HepG2 (cell line): ENCODE data around the gene ENPP1. TPM values are rescaled to one million over a fixed set of nuclear protein-coding genes. Genes with fewer than 3 reads are reported as not detected.

Experiments used
- ATAC-seq: fragments of 200-7000 bp; cut with Tn5 transposase; 3 replicates; pipeline ENCODE4 v1.9.1; 2020; ENCODE audit warnings: mild to moderate bottlenecking, moderate library complexity
- BruUV-seq: library from RNA; stranded (reverse); fragments of 400-500 nt; replicated peaks from 2 replicates; lab custom pipeline; 2021; lab: Mats Ljungman, UMichigan
- CTCF ChIA-PET: fragments of 300-600 bp; formaldehyde crosslinking; extraction: SDS; loops from one replicate; lab custom pipeline; 2021; ENCODE audit warnings: low total read pairs, inconsistent platforms, low intra/inter-chr PET ratio; lab: Yijun Ruan, JAX
- POLR2A ChIA-PET: fragments of 350-600 bp; sonication (Branson Sonifier 250); formaldehyde crosslinking; loops from one replicate; lab custom pipeline; 2020; ENCODE audit warnings: antibody characterized with exemption, inconsistent platforms; lab: Yijun Ruan, JAX
- DNase-seq: peaks from one replicate; pipeline ENCODE4 v3.0.0-alpha.2; 2015; ENCODE audit warnings: low spot score
- FAIRE-seq: peaks from 3 replicates; lab custom pipeline; 2011; peaks lifted over from hg19 to GRCh38; lab: Jason Lieb, UNC
- H2AFZ ChIP-seq: one replicate; pipeline ENCODE4 v1.6.1; 2011; ENCODE audit warnings: low read length, inconsistent platforms
- H3K27ac ChIP-seq: fragments of 300-600 bp; 3 replicates; pipeline ENCODE4 v1.8.0; 2011; ENCODE audit warnings: mixed run types, mild to moderate bottlenecking, mixed read lengths, low read length, inconsistent platforms; ENCODE audit not compliant: insufficient read depth; ENCODE audit errors: extremely low read length
- H3K27me3 ChIP-seq, 2 experiments: fragments of 200-600 bp in 1 of 2; 2 replicates in 1 of 2; 3 replicates in 1 of 2; pipeline versions ENCODE4 v1.6.0 to v1.8.0; 2011; ENCODE audit warnings: low read length in 2 of 2, mild to moderate bottlenecking in 2 of 2, moderate library complexity in 2 of 2, inconsistent platforms in 1 of 2; ENCODE audit not compliant: insufficient read depth in 2 of 2, control insufficient read depth in 1 of 2
- H3K36me3 ChIP-seq, 2 experiments: fragments of 200-600 bp in 1 of 2; replicated peaks in 1 of 2; 2 replicates in 1 of 2; 3 replicates in 1 of 2; pipeline versions ENCODE4 v1.5.1 to v1.8.0; 2011; ENCODE audit warnings: low read length in 2 of 2, inconsistent platforms in 1 of 2; ENCODE audit not compliant: insufficient read depth in 2 of 2, control insufficient read depth in 1 of 2
- H3K4me1 ChIP-seq: 2 replicates; pipeline ENCODE4 v1.5.1; 2012; ENCODE audit warnings: low read length, inconsistent platforms; ENCODE audit not compliant: insufficient read depth
- H3K4me2 ChIP-seq: 2 replicates; pipeline ENCODE4 v1.6.0; 2011; ENCODE audit warnings: low read depth, low read length, inconsistent platforms
- H3K4me3 ChIP-seq, 3 experiments: fragments of 200-600 bp in 1 of 3; sonication (generic), shearing (Covaris generic) in 1 of 3; replicated peaks in 1 of 3; 2 replicates each; pipeline ENCODE4 v1.5.1; 2011 to 2016; ENCODE audit warnings: low read length in 3 of 3, inconsistent platforms in 2 of 3, low read depth in 2 of 3, mild to moderate bottlenecking in 2 of 3, control low read depth in 1 of 3, mixed read lengths in 1 of 3; ENCODE audit not compliant: insufficient read depth in 1 of 3
- H3K79me2 ChIP-seq: one replicate; pipeline ENCODE4 v1.6.1; 2011; ENCODE audit warnings: low read length, inconsistent platforms; ENCODE audit not compliant: insufficient read depth
- H3K9ac ChIP-seq: 2 replicates; pipeline ENCODE4 v1.6.0; 2011; ENCODE audit warnings: mild to moderate bottlenecking, low read depth, low read length, inconsistent platforms; ENCODE audit not compliant: insufficient read depth
- H3K9me3 ChIP-seq: 2 replicates; pipeline ENCODE4 v1.5.1; 2012; ENCODE audit warnings: mild to moderate bottlenecking, low read length
- H4K20me1 ChIP-seq: 2 replicates; pipeline ENCODE4 v1.6.0; 2011; ENCODE audit warnings: inconsistent platforms, mild to moderate bottlenecking, low read length, moderate library complexity; ENCODE audit not compliant: insufficient read depth
- ATRX ChIP-seq: sonication (generic); formaldehyde crosslinking; IDR thresholded peaks from 2 replicates; pipeline ENCODE4 v1.4.0; 2020; ENCODE audit warnings: missing genetic modification reagents, borderline replicate concordance
- BRCA1 ChIP-seq: sonication (generic); formaldehyde crosslinking; IDR thresholded peaks from 2 replicates; pipeline ENCODE4 v1.4.0; 2020; ENCODE audit warnings: missing genetic modification reagents
- HNRNPK ChIP-seq: fragments of 200-400 bp; formaldehyde crosslinking; IDR thresholded peaks from 2 replicates; pipeline ENCODE4 v1.6.1; 2018; ENCODE audit warnings: low read length, low read depth, moderate library complexity, mild to moderate bottlenecking; ENCODE audit not compliant: poor library complexity, severe bottlenecking
- ISX ChIP-seq: sonication (generic); formaldehyde crosslinking; conservative IDR thresholded peaks from 2 replicates; pipeline ENCODE4 v1.5.0; 2020; ENCODE audit warnings: missing genetic modification reagents
- JUND ChIP-seq: sonication (generic); formaldehyde crosslinking; IDR thresholded peaks from 2 replicates; pipeline ENCODE4 v1.8.0; 2022; ENCODE audit warnings: mild to moderate bottlenecking, missing genetic modification reagents
- KLF6 ChIP-seq: IDR thresholded peaks from 2 replicates; pipeline ENCODE4 v1.8.0; 2016; ENCODE audit warnings: missing biosample characterization, missing genetic modification reagents
- MAX ChIP-seq: IDR thresholded peaks from 2 replicates; pipeline ENCODE4 v1.6.1; 2012; ENCODE audit warnings: inconsistent platforms
- PLSCR1 ChIP-seq: sonication (generic); formaldehyde crosslinking; IDR thresholded peaks from 2 replicates; pipeline ENCODE4 v1.5.0; 2020; ENCODE audit warnings: missing genetic modification reagents, mild to moderate bottlenecking, borderline replicate concordance
- RBAK ChIP-seq: sonication (generic); formaldehyde crosslinking; IDR thresholded peaks from 2 replicates; pipeline ENCODE4 v1.5.1; 2020; ENCODE audit warnings: mild to moderate bottlenecking, missing genetic modification reagents
- THAP11 ChIP-seq: IDR thresholded peaks from 2 replicates; pipeline ENCODE4 v1.6.1; 2016; ENCODE audit warnings: missing biosample characterization, missing genetic modification reagents
- ZHX2 ChIP-seq, 2 experiments: sonication (generic) in 1 of 2; formaldehyde crosslinking in 1 of 2; IDR thresholded peaks; 2 replicates each; pipeline versions ENCODE4 v1.6.1 to v1.9.0; 2014 to 2022; ENCODE audit warnings: antibody characterized with exemption in 1 of 2, borderline replicate concordance in 1 of 2, inconsistent platforms in 1 of 2, low read depth in 1 of 2, missing genetic modification reagents in 1 of 2
- ZNF17 ChIP-seq: sonication (generic); formaldehyde crosslinking; IDR thresholded peaks from 2 replicates; pipeline ENCODE4 v1.5.0; 2020; ENCODE audit warnings: mild to moderate bottlenecking, missing genetic modification reagents
- ZNF850 ChIP-seq: sonication (generic); formaldehyde crosslinking; conservative IDR thresholded peaks from 2 replicates; pipeline ENCODE4 v1.9.0; 2021; ENCODE audit warnings: mild to moderate bottlenecking, missing genetic modification reagents
- ZZZ3 ChIP-seq: sonication (generic); formaldehyde crosslinking; IDR thresholded peaks from 2 replicates; pipeline ENCODE4 v1.4.0; 2020; ENCODE audit warnings: missing genetic modification reagents, mild to moderate bottlenecking, borderline replicate concordance
- WGBS: methylation state at CpG from one replicate; pipeline ENCODE4 v1.1.6; 2017; ENCODE audit warnings: low lambda C conversion rate; 5-methylcytosine and 5-hydroxymethylcytosine counted together
- in situ Hi-C: cut with HindIII; loops from 2 replicates; pipeline ENCODE4 v1.10.0; 2017; ENCODE audit warnings: low pct_unique_long_range_greater_than_20kb; ENCODE audit not compliant: extremely low pct_ligation_motif_present
- intact Hi-C: fragments of 100-400 bp; cut with micrococcal nuclease; formaldehyde crosslinking; loops from one replicate; pipeline ENCODE4 v1.10.0; 2022; ENCODE audit not compliant: unreplicated experiment
- polyA plus RNA-seq, 8 experiments: library from polyadenylated mRNA; depleted of rRNA in 3 of 8; stranded (reverse) in 7 of 8; unstranded in 1 of 8; fragments of >200 nt; fragmentation: Illumina TruSeq in 4 of 8; extraction: Trizol in 4 of 8; gene quantifications; 2 replicates each; pipeline versions ENCODE4 v1.2.1 to v1.2.3, GENCODE V29; 2011 to 2016; ENCODE audit warnings: low read depth in 4 of 8, missing spikeins in 1 of 8, mixed read lengths in 1 of 8; ENCODE audit not compliant: insufficient read depth in 1 of 8
- total RNA-seq, 5 experiments: library from RNA; depleted of rRNA; stranded (reverse); fragments of >200 nt; fragmentation: Illumina TruSeq; extraction: Trizol; gene quantifications; 2 replicates each; pipeline ENCODE4 v1.2.3, GENCODE V29; 2016; ENCODE audit warnings: low read depth in 1 of 5

The ENPP1 gene
- total and polyA plus RNA-seq, 2 of the 13 experiments (the other 11 are each of a cell fraction or from before 2014, with no cell fraction given) = 56.5 to 160 TPM

GRCh38 chr6:131828951-131829350 lies 21.1 kb downstream of the ENPP1 start:
- H3K27me3 ChIP-seq = no peaks in the 10 kb centered on the region
- peaks cover 50% of the 10 kb centered on the region for H3K79me2 ChIP-seq
- CTCF ChIA-PET = no interaction called here
- H4K20me1 ChIP-seq = no peaks in the 10 kb centered on the region
- POLR2A ChIA-PET = interaction anchor here (2.6 kb wide), 1 partner anchor 15 kb away, joined by 8 read pairs; no protein-coding TSS in a partner anchor
- peaks cover 18 to 21% of the 10 kb centered on the region in 2 experiments for H3K36me3 ChIP-seq
- FAIRE-seq (no peak), ATAC-seq (no peak), DNase-seq (no peak)
- in situ Hi-C loops = no loop called here
- no peak overlapping the region for H2AFZ ChIP-seq
- WGBS = 95% methylated on average over 2 of the region's 2 CpGs
- intact Hi-C loops = loop anchor here (2.0 kb wide), 1 partner anchor 18 kb away; no protein-coding TSS in a partner anchor
- no peaks in the 10 kb centered on the region for H3K9me3 ChIP-seq
- peaks cover 53% of the 10 kb centered on the region for H3K4me1 ChIP-seq
- H3K4me3 ChIP-seq = no peak overlapping the region
- no TSS peak for BruUV-seq
- H3K9ac ChIP-seq = no peak overlapping the region
- no peak overlapping the region for H3K27ac ChIP-seq
- no peak overlapping the region for H3K4me2 ChIP-seq
- TF ChIP-seq KLF6 (CRISPR knock-in tag) (no peak), PLSCR1 (CRISPR knock-in tag) (no peak), ZNF17 (CRISPR knock-in tag) (no peak), RBAK (CRISPR knock-in tag) (no peak), BRCA1 (CRISPR knock-in tag) (no peak), HNRNPK (no peak), ATRX (CRISPR knock-in tag) (no peak), ZHX2 (IDR thresholded peaks at IDR 0.05; ENCODE audit: low read depth) (no peak), ZHX2 (CRISPR knock-in tag; IDR thresholded peaks at IDR 0.05; ENCODE audit: borderline replicate concordance) (no peak), ZZZ3 (CRISPR knock-in tag) (no peak), THAP11 (CRISPR knock-in tag) (no peak), JUND (CRISPR knock-in tag) (no peak), ISX (CRISPR knock-in tag) (no peak), ZNF850 (CRISPR knock-in tag) (no peak), MAX (no peak)
